Keratinocyte (primary cell): ENCODE data around the gene ZNF471. TPM values are rescaled to one million over a fixed set of nuclear protein-coding genes. Genes with fewer than 3 reads are reported as not detected.

Experiments
- DNase-seq: peaks from one replicate; pipeline ENCODE4 v3.0.0-alpha.2; 2011; ENCODE audit warnings: low read depth, missing footprints, low spot score
- FAIRE-seq: peaks from 2 replicates; lab custom pipeline; 2011; peaks lifted over from hg19 to GRCh38; lab: Jason Lieb, UNC
- H2AFZ ChIP-seq: 2 replicates; pipeline ENCODE4 v1.6.0; 2012; ENCODE audit warnings: low read length, control low read depth, inconsistent platforms; ENCODE audit not compliant: control insufficient read depth
- H3K27ac ChIP-seq: 2 replicates; pipeline ENCODE4 v1.5.1; 2011; ENCODE audit warnings: low read length; ENCODE audit not compliant: control insufficient read depth, insufficient read depth
- H3K27me3 ChIP-seq: 3 replicates; pipeline ENCODE4 v1.6.0; 2011; ENCODE audit warnings: low read length; ENCODE audit not compliant: control insufficient read depth, insufficient read depth; ENCODE audit errors: extremely low read depth
- H3K36me3 ChIP-seq, 2 experiments: 2 replicates in 1 of 2; 3 replicates in 1 of 2; pipeline ENCODE4 v1.5.1; 2011; ENCODE audit warnings: low read length in 2 of 2, mild to moderate bottlenecking in 1 of 2; ENCODE audit not compliant: control insufficient read depth in 2 of 2, insufficient read depth in 2 of 2; ENCODE audit errors: extremely low read depth in 1 of 2
- H3K4me1 ChIP-seq: 3 replicates; pipeline ENCODE4 v1.5.1; 2011; ENCODE audit warnings: low read length; ENCODE audit not compliant: control insufficient read depth, insufficient read depth; ENCODE audit errors: extremely low read depth
- H3K4me2 ChIP-seq: 3 replicates; pipeline ENCODE4 v1.6.0; 2011; ENCODE audit warnings: low read depth, low read length; ENCODE audit not compliant: control insufficient read depth, insufficient read depth; ENCODE audit errors: extremely low read depth
- H3K4me3 ChIP-seq, 3 experiments: fragments of 200-600 bp in 1 of 3; sonication (generic) in 1 of 3; 2 replicates in 2 of 3; 3 replicates in 1 of 3; pipeline ENCODE4 v1.5.1; 2011 to 2016; ENCODE audit warnings: low read length in 3 of 3, mild to moderate bottlenecking in 3 of 3, control low read depth in 2 of 3, inconsistent platforms in 1 of 3, low read depth in 1 of 3, mixed read lengths in 1 of 3, mixed run types in 1 of 3, moderate library complexity in 1 of 3; ENCODE audit not compliant: control insufficient read depth in 2 of 3, insufficient read depth in 2 of 3; ENCODE audit errors: extremely low read depth in 1 of 3
- H3K79me2 ChIP-seq: 2 replicates; pipeline ENCODE4 v1.6.0; 2012; ENCODE audit warnings: low read length; ENCODE audit not compliant: control insufficient read depth, insufficient read depth
- H3K9ac ChIP-seq: 3 replicates; pipeline ENCODE4 v1.6.0; 2011; ENCODE audit warnings: low read length; ENCODE audit not compliant: control insufficient read depth, insufficient read depth; ENCODE audit errors: extremely low read depth
- H3K9me1 ChIP-seq: 3 replicates; pipeline ENCODE4 v1.6.0; 2011; ENCODE audit warnings: low read length; ENCODE audit not compliant: control insufficient read depth, insufficient read depth; ENCODE audit errors: extremely low read depth
- H3K9me3 ChIP-seq: 2 replicates; pipeline ENCODE4 v1.5.1; 2012; ENCODE audit warnings: low read depth, low read length; ENCODE audit not compliant: control insufficient read depth
- H4K20me1 ChIP-seq: 3 replicates; pipeline ENCODE4 v1.6.0; 2011; ENCODE audit warnings: low read length; ENCODE audit not compliant: control insufficient read depth, insufficient read depth; ENCODE audit errors: extremely low read depth
- CTCF ChIP-seq, 3 experiments: IDR thresholded peaks in 1 of 3; conservative IDR thresholded peaks in 1 of 3; optimal IDR thresholded peaks in 1 of 3; 2 replicates in 2 of 3; 3 replicates in 1 of 3; pipeline versions ENCODE3 to v1.5.1; 2011; ENCODE audit warnings: low read length in 3 of 3, mild to moderate bottlenecking in 3 of 3, moderate library complexity in 2 of 3, control low read depth in 1 of 3, inconsistent platforms in 1 of 3; ENCODE audit not compliant: insufficient read depth in 2 of 3; ENCODE audit errors: extremely low read depth in 1 of 3
- EZH2 ChIP-seq: IDR thresholded peaks from one replicate; pipeline ENCODE4 v1.6.1; 2012; ENCODE audit warnings: inconsistent platforms, mild to moderate bottlenecking, low read length, moderate library complexity
- dilution Hi-C: fragments of 300-500 bp; cut with MboI; formaldehyde crosslinking; loops from one replicate; pipeline ENCODE4 v1.7.0; 2020; ENCODE audit warnings: low sequenced_read_pairs; ENCODE audit not compliant: extremely low pct_ligation_motif_present
- polyA plus RNA-seq, 5 experiments: library from polyadenylated mRNA; depleted of rRNA in 3 of 5; stranded (reverse) in 3 of 5; stranded (forward) in 1 of 5; unstranded in 1 of 5; fragments of >200 nt; gene quantifications; 1 replicate in 1 of 5; 2 replicates in 3 of 5; 3 replicates in 1 of 5; pipeline versions ENCODE4 v1.2.1 to v1.2.3, GENCODE V29; 2011 to 2012; ENCODE audit warnings: missing spikeins in 2 of 5, low read depth in 1 of 5, low replicate concordance in 1 of 5

ZNF471 gene
- polyA plus RNA-seq, 1 donor (not counting 4 experiments of a cell fraction or from before 2014, with no cell fraction given), result 5.1 TPM

- TF ChIP-seq CTCF (optimal IDR thresholded peaks at IDR 0.05 in 1 of 3, IDR thresholded peaks at IDR 0.05 in 1 of 3, conservative IDR thresholded peaks at IDR 0.05 in 1 of 3; ENCODE audit: extremely low read depth in 1 of 3, insufficient read depth in 2 of 3, low read length in 3 of 3), result no peak
- TF ChIP-seq EZH2, result no peak
- Histone ChIP-seq H3K4me2 (no peak overlapping the region), H3K79me2 (no peaks in the 10 kb centered on the region), H3K4me3 (no peak overlapping the region), H3K36me3 (peaks cover 0 to 1% of the 10 kb centered on the region in 2 experiments), H3K9me1 (no peaks in the 10 kb centered on the region), H3K27me3 (no peaks in the 10 kb centered on the region), H3K4me1 (peaks cover 5% of the 10 kb centered on the region), H3K9ac (no peak overlapping the region), H4K20me1 (no peaks in the 10 kb centered on the region), H2AFZ (no peak overlapping the region), H3K27ac (no peak overlapping the region), H3K9me3 (no peaks in the 10 kb centered on the region)
- no peak for DNase-seq
- dilution Hi-C loops, result no loop called here
- FAIRE-seq, result no peak
Observed at GRCh38 chr19:56504581-56504980, 3.1 kb upstream of the ZNF471 start.

GRCh38 chr19:56508290-56508778 lies 679 bp downstream of the ZNF471 start:
- Histone ChIP-seq H4K20me1 (no peaks in the 10 kb centered on the region), H3K4me2 (peak overlapping the region; percentile 99), H3K9ac (peak overlapping the region; percentile 90), H2AFZ (peak overlapping the region; percentile 100), H3K9me1 (no peaks in the 10 kb centered on the region), H3K27ac (peak overlapping the region; percentile 87), H3K27me3 (no peaks in the 10 kb centered on the region), H3K79me2 (no peaks in the 10 kb centered on the region), H3K9me3 (no peaks in the 10 kb centered on the region), H3K36me3 (no peaks in the 10 kb centered on the region), H3K4me3 (peak overlapping the region; percentile 69 to 93 (median 89)), H3K4me1 (peaks cover 5% of the 10 kb centered on the region)
- dilution Hi-C loops, result no loop called here
- DNase-seq (no peak), FAIRE-seq (no peak)
- TF ChIP-seq EZH2, result no peak
- no peak for TF ChIP-seq CTCF (optimal IDR thresholded peaks at IDR 0.05 in 1 of 3, IDR thresholded peaks at IDR 0.05 in 1 of 3, conservative IDR thresholded peaks at IDR 0.05 in 1 of 3; ENCODE audit: extremely low read depth in 1 of 3, insufficient read depth in 2 of 3, low read length in 3 of 3)
